IPS-NIHi11 (cell line): ENCODE measurements around the gene USP8.

Source experiments
- DNase-seq: peaks from one replicate; pipeline ENCODE4 v3.0.0; 2012; ENCODE audit warnings: mixed read lengths, low spot score

Gene USP8

DNA sequence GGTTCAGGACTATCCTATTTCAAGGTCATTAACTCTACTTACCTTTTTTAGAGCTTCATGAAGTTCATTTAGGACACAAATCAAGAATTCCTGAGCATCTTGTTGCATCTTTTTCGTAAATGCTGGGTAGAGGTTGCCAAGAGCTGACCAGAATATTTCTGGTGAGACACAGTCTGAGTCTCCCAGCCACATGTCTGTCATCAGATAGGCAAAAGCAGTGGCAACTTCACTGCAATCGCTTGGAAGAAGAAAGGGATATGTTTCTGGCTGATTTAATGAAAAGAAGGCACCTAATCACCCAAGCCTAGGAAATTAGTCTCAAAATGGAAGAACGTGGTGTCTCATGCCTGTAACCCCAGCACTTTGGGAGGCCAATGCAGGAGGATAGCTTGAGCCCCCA is 119.4 kb downstream of the USP8 start:
- no peak for DNase-seq

DNA sequence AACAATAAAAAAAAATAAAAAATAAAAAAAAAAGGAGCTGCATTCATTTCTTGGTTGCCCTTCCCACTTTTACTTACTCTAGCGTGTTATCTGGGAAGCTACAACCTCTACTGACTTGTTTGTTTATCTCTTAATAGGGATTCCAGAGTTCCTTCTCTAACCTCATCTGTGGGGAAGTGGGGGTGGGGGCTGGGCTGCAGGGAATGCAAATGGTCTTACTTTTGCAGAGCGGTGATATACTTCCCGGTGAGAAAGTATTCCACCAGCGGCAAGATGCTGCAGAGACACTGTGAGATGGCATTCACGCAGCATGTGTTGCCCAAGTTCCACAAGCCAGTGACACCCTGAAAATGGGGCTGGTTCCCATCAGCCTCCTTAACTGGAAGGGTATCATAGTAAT is 120.2 kb downstream of the USP8 start:
- peak; percentile 10 for DNase-seq

DNA sequence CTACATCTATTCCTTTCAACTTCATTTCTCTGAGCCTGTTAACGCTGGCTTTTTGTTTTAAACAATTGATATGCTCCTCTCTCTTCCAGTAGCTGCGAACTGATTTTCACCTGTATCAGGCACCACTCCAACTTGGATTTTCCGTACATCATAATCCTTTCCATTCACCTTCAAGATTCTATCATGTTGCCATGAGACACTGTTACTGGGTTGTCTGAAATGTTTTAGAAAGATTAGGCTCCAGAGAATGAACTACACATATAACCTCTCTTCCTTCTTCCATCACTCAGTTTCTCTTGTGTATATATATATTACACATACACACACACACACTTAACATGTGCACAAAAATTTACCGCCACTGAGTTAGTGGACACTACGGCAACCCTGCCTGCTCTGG is 122.4 kb downstream of the USP8 start, which contains the start of gene USP50:
Gene USP50, minus strand, starts transcription at position 101 of the 400 bp plus-strand sequence. CDS start 141 bp downstream, outside the sequence.
- no peak for DNase-seq

DNA sequence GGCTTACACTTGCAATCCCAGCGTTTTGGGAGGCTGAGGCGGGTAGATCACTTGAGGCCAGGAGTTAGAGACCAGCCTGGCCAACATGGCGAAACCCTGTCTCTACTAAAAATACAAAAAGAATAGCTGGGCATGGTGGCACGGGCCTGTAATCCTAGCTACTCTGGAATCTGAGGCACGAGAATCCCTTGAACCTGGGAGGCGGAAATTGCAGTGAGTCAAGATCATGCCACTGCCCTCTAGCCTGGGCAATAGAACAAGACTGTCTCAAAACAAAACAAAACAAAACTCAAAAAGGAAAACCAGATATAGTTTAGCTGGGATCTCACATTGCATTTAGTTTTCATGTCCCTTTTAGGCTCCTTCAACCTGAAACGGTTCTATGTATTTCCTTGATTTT is 125.1 kb downstream of the USP8 start:
- no peak for DNase-seq

DNA sequence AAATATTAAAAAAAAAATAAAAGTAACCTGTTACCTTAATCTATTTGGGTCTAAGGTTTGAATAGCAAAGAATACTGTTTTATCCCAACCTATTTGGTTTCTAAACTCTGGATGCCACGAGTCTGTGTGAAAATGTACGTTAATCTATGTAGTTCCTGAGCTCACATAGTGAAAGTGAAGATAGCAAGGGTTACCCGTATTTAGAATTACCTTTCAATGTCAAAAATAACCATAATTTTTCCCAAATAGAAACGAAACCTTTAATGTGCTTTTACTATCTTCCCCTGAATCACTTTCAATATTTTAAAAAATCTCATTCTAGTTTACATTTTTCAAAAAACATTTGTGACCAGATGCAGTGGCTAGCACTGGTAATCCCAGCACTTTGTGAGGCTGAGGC is 128.0 kb downstream of the USP8 start:
- DNase-seq = no peak

DNA sequence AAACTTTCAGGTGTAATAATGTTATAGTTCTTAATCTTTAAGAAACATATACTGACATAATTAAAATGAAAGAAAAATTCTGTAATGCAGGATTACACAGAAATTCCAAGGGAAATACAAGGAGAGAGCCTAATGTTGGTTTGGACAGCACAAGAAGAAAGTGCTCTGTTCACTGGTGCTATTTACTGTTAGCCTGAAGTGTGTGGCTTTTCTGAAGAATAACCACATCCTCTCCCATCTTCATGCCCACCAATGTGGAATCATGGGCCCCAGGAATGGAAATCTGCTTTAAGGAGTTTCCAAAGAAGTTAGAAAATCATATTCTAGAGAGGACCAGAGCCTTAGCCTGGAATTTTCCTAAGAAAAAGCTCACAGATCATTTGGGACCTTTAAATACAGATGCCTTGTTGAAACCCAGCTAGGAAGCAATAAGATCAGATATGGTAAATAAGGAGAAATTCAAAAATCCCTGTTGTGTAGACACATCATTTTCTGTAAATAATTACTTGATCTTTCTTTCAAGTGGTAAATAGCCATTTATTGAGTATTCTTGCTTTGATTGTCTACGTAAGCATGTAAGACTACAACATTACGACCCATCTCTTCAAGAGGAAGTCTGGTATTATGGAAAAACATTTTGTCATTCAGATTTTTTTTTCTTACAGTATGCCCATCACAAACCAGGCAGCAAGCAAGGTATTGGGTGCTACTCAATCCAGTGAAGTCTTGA is 132.6 kb downstream of the USP8 start:
- DNase-seq = no peak

GRCh38 chr15:50558012-50558411 is 133.8 kb downstream of the USP8 start:
- DNase-seq = no peak

DNA sequence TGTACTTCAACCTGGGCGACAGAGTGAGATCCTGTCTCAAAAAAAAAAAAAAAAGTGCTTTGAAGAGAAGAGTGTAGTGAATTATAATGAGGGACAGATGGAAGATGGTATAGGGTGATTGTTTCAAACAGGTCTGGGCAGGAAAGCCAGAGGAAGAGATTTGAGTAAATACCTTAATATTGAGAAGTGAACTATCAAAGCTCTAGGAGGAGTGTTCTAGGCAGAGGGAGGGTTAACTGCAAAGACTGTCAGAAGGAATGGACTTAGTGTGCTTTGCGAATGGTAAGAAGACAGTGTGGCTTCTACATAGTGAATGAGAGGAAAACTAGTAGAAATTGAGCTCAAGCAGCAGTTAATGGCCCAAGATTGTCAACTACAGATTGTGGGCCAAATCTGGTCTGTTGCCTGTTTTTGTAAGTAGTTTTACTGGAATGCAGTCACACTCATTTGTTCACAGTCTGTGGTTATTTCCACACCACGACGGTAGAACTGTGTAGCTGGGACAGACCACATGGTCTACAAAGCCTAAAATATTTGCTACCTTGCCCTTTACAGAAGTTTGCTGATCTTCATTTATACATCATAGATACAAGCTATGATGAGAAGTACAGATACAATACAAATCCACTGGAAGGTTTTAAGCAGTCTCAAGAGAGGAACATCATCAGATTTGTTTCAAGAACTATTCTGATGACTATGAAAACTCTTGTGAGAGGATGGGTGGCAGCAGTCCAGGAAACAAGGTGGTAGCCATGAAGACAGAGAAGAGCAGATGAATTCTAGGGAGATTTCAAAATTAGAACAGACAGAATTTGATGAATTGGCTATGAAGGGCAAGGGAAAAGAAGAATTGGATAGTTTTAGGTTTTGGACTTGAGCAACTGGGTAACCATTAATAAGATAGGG is 138.8 kb downstream of the USP8 start:
- DNase-seq = no peak

- DNase-seq = no peak
These were observed 139.6 kb downstream of the USP8 start for GRCh38 chr15:50563756-50564155.
